ENCODE results near the gene GLYAT.
"Not testable (repeated sequence)": the region's sequence is repeated elsewhere in the genome, so short reads cannot be mapped to it uniquely, and the experiment has no call there.

GLYAT gene

DNA sequence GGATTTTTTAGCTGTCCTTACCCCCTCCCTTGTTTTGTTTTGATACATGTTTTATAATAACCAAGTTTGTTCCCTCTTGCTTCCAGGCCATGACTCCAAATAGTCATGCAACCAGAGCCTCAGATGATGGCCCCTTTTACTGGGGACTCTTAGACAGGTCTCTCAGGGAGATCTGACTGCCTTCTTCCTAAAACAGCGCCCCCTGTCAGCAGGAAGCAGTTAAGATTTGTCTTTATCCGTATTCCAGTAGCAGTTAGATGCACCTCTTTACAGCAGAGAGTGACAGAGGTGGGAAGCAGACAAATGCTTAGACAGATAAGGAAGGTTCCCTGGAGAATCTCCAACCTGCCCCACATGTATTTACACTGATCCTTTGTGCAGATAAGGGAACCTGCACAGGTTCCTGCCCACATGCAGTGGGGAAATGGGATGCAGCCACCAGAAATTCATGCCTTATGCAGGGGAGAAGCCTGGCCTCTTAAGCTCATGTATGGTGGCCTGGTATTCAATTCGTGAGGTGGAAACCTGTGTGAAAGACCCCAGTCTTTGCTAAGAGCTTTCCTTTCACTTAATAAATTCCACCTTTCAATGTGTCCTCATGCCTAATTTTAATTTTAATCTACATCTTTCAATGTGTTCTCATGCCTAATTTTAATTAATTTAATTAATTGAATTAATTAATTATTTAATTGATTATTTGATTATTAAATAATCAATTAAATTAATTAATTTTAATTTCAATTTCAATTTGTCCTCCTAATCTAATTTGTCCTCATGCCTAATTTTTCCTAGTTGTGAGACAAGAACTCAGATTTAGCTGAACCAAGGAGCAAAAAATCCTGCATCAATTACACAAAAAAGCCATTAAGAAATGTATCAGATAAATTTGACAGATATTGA lies 11.5 kb upstream of the GLYAT start:
- no peak for DNase-seq

DNA sequence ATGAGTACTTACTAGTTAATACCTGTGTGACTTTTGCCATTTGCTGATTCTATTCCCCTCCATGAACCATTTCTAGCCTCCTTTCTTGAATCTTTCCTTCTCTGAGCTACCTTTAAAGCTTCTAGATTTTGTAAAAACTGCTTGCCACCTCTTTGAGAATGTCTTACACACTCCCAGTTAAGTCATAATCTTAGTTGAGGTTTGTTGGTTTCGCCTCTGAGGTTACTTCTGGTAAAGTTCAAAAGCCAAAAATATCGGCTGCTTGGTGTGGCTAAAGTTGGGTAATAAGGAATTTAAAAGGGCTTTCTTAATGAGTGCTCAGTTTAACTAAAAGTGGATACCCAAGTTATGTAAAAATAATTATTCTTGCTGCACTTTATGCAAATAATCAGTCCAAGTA lies 10.4 kb upstream of the GLYAT start:
- no peak for DNase-seq

DNA sequence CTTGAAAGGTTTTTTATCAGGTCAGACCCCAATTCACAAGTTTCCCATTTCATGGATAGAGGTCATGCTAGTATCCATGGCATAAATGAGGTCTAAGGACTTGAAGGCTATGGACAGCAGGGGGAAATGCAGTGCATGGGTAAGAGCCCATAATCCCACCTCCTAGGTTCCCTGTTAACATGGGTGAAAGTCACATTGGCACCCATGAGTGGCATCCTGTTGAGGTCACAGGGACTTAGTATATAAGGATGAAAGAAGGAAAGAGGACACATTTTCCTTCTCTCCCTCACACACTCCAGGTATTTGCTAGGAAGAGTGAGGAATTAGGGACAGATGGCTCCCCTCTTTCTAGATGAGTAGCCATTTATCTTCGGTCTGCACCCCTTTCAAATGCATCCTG lies 9.4 kb upstream of the GLYAT start:
- no peak for DNase-seq

DNA sequence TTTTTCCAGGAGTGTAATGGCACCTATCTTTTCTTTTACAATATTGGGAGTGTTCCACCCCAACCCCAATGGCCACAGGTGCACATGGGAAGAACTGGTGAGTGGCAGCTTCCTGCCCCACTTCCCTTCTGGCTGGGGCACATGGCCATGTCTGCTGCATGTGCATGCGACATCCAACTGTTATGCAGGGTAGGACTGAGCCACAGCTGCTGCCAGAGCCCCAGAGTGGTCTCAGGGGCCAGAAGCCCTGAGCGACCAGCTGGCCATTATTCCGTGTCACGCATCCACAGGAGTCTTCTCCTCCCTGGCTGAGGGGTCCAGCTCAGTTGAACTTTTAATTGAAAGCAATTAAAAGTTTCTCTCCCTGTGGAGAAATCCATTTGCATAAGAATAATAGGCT lies 8.7 kb upstream of the GLYAT start:
- DNase-seq = no peak

DNA sequence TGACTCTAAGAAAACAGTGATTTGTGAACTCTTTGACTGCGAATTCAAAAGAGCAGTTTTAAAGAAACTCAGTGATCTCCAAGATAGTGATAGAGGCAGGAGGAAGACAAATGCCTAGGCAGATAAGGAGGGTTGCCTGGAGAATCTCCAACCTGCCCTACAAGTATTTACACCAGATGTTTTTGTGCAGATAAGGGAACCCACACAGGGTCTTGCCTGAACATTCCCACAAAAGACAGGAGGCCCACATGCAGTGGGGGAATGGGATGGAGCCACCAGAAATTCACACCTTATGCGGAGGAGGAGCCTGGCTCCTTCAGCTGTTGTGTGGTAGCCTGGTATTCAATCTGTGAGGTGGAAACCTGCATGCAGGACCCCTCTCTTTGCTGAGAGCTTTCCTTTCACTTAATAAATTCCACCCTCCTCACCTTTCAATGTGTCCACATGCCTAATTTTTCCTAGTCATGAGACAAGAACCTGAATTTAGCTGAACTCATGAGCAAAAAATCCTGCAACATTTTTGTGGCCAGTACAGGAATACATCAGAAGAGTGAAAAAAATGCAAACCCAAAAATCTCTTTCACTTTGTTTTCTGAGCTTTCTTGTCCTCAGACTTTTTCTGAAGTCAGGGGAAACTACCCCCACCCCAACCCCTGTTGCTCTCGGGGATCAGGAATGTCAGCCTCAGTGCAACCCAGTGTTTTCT lies 8.1 kb upstream of the GLYAT start:
- no peak for DNase-seq

DNA sequence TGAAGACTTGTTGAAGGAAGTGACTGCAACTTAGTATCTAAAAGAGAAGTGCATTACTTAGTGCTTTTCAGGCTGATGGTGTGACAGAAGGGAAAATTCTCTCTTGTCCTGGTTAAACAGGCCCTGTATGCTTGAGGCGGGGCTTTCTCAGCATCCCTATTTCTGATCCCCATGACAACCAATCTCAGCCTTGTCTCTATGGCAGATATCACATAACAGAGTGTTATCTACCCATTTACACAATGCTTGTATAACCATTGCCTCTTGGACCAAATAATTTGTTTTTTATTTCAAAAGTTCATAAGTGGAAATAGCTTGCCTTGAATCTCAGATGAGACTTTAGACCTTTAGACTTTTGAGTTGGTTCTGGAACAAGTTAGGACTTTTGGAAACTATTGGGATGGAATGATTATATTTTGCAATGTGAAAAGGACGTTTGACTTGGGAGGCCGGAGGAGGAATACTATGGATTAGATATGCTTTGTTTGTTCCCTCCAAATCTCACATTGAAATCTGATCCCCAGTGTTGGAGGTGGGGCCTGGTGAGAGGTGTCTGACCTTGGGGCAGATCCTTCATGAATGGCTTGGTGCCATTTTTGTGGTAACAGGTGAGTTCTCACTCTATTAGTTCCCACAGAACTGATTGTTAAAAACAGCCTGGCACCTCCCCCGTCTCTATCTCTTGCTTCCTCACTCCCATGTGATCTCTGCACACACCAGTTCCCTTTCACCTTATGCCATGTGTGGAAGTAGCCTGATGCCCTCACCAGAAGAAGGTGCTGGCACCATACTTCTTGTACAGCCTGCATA lies 3.1 kb upstream of the GLYAT start:
- DNase-seq = no peak

DNA sequence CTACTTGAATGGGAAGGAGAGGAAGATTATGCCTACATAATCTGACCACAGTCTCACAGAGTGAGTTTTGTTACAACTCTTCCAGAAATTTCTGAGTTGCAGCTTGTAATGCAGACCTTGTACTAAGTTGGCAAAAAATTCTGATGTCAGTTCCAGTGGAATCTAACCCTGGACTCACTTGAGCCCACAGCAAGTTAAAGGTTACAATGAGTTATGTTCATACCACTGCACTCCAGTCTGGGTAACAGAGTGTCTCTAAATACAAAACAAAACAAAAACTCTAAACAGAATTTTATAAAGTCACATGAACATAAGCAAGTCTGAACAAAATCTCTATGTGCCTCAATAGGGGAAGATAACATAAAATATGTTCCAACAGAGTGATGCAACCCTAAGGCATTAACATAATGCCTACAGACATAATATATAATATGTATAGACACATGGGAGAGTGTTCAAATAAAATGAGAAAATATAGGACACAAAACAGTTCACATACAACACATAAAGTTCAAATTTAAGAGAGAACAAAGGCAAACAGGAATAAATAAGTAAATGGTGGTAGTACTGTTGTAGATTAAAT lies 1.1 kb downstream of the GLYAT start:
- DNase-seq = no peak

DNA sequence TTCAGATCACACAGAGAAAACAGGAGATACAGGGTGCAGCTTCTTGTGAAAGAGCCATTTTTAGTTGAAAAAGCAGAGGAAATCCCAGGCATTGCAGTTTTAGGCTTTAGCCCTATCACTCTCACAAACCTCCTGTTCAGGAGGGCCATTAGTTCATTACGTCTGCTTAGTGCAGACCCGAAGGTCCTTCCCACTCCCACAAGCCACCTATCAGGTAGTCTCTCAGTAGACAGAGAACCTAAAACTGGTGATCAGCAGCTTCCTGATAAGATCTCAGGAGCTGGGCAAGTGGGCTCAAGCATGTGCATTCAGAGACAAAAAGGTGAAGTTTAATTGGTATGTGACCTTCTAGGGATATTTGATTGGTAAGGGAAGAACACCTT lies 4.3 kb downstream of the GLYAT start:
- no peak for DNase-seq

DNA sequence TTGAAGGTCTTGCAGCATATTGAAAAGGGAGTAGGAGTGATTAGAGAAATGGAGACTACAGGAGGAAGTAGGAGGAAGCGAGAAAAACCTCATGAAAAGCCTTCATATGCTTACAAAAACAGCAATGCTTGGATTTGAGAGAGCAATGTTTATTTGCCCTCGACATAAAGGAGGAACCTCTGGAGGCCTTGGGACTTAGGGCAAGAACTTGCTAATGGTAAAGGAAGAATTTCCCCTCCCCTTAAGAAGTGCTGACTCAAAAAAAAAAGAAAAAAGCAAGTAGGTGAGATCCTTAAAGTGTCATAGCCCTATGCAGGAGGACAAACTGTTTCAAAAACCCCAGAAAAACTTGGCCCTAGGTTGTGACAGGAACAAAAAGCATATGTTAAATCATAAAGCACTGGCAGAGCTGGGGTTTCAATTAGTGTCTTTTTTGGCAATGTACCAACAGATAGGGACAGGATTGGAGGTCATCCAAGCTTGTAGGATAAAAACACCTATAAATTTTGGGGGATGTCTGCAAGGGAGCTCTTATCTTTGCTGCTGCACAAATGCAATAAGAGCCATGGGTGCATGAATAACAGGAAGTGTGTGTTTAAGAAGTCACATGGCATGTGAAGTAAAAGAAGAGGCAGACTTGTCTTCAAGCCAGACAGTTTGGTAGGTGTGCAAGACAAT lies 4.9 kb downstream of the GLYAT start:
- no peak for DNase-seq

DNA sequence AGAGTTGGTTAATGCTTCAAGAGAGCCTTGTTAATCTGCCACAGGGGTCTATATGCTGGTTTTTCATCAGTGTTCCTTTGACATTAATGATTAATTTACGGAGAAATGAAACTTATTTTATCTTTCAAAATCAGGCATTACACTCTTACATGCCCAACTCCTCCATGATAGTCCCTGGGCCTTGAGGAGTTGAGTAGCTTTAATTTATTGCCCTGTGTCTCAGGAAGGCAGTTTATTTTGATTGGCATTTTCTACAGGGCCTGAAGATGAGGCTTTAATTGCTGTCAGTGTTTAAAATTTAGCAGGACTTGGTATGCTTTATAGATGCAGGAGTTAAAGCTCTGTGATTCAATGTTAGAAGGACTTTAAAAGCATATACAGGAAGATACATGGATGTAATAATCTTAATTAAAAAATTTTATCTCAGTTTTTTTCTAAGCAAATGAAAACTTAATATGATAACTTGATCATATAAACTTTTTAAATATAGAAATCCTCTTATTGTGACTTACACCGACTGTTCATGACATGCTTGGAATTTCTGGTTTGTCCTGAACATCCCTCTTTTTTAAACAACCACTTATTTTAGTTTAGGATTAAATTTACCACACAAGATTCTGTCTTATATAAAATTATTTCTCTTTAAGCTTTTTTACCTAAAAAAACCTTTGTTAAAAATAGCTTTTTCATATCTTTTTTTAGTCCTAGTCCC lies 12.2 kb downstream of the GLYAT start:
- DNase-seq = no peak

DNA sequence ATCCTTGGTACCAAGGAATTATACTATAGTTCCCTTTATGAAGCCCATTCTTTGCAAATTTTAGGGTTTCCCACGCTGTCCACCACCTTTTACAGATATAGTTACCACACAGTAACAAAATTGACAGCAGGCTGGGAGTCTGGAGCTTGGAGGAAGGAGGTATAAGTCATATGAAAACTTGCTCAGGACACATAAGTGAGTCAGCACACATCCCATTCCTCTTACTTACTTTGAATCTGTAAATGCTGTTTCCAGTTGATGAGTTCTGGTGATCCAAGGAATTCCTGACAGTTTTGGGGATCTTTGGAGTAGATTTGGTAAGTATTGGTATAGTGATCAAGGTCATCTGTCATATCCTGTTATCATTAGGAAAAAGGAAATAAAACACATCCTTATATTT lies 19.2 kb downstream of the GLYAT start:
- no peak for DNase-seq

DNA sequence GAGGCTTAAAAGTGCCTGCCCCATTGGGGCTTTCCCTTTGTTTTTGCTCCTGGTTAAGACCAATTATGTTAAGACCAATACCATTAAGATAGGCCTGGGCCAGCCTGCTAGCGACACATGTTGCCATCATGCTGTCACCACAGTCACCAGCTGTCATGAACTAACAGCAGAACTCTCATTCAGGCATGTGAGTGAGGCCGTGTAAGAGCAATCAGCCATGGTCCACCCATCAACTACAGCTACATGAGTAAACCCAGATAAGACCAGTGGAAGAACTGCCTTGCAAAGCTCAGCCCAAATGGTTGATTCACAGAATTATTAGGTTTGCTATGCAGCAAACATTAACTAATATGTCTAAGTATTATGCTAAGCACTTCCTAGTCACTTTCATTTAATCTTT lies 19.9 kb downstream of the GLYAT start:
- DNase-seq = no peak

DNA sequence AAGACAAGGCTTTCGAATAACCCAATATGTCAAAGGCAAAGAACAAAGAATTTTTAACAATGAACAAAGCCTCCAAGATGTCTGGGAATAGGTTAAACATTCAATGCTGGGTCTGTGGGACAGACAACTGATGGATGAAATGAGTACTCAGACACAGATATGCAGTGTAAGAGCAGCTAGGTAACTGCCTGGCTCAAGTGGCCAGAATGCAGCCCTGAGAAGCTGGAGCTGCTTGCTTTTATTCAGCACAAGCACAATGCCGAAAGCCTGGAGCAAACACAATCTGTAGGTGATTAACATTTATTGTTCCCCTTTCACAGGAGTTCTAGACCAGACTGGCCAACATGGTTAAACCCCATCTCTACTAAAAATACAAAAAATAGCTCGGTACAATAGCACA lies 24.0 kb downstream of the GLYAT start:
- no peak for DNase-seq

DNA sequence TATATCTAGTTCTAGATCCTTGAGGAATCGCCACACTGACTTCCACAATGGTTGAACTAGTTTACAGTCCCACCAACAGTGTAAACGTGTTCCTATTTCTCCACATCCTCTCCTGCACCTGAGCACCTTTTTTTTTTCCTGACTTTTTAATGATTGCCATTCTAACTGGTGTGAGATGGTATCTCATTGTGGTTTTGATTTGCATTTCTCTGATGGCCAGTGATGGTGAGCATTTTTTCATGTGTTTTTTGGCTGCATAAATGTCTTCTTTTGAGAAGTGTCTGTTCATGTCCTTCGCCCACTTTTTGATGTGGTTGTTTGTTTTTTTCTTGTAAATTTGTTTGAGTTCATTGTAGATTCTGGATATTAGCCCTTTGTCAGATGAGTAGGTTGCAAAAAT lies 34.9 kb downstream of the GLYAT start:
- DNase-seq = not testable (repeated sequence)

DNA sequence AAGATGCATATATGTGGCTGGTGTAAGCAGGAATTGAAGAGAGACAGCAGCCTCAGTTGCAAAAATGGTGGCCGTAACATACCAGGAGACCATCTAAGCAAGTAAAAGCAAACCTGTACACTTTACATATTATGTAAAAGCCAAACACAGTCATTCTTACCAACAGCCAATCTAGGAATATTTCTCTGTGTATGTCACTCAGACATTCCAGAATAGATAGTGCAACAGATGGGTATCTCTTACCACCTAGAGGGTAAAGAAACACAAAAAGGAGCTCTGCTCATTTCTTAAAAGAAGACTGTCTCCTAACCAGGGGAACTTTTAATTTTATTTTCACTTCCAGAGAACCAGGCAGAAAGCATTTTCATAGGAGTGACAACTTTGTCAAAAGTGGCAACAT lies 38.7 kb downstream of the GLYAT start:
- DNase-seq = no peak

DNA sequence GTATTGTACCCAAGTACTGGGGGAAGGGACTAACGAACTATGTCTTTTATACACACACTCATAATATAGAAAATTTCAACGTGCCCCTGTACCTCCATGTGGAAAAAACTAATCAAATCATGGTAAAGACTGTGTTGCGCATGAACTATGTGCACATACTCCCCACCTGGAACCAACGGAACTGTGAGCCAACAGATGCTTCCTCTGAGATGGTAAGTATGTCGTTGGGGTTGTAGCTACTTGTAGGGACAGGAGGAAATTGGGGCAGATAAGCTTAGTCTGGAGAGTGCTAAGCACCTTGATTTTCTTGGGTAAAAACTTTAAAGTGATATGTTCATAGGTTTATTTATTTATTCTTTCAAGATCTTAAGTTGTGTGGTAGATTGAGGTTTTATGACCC lies 40.1 kb downstream of the GLYAT start:
- DNase-seq = no peak

DNA sequence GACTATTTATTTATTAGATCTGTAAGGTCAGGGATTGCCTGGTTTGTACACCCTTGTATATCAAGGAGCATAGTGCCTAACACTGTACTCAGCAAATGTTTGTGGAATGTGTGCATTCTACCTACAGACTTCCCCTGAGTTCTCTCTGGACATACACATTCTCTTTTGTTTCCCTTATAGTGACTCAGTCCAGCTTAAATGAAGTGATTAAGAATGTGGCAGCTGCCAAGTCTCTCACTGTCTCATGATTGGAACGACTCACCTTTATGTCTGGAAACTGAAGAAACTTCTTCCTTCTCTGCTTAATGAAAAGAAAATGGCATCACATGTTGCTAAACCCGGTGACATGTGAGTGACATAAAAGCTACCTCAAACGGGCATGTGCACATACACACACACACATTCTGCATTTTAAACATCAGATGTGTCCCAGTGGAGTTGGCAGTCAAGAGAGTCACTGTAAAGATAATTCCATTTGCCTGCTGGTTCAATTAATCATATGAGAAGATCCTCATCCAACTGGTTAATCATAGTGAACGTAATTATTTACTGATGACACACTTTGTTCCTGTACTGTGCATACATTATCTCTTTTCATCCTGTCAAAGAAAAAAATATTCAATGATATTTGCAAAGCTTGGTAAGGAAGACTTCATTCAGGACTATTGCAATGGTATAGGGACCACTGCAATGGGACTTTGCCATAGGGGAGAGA lies 42.8 kb downstream of the GLYAT start:
- no peak for DNase-seq

DNA sequence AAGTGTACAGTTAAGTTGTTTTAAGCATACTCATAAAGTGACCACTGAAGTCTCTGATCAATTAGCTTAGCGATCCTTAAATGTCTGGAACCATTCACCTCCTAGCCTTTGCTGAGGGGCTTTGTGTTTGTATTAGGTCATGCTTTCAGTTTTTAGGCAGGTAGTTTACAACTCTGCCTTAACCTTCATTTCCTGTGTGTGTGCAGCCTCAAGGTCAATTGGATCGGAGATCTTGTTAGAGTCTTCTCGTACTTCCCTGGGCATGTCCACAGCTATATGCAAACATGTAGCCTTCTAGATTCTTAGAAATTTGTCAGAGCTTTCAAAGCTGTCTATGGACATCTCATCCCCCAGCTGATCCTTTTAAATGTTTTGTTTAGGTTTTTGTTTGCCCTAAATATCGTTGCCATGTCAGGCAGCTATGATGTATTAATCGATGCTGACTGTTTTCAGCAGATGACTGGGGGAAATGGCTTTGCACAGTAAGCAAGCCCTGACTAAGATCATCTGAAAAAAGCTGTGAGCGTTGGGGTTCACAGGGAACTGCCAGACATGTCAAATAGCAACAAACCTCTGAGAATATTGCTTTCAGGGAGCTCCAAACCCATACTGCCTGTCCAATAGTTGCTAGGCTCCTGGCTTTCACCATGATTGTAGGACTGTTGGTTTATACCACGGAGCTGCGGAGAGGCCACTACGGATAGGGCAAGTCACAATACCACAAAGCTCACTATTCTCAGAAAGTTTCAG lies 45.6 kb downstream of the GLYAT start:
- DNase-seq = no peak

DNA sequence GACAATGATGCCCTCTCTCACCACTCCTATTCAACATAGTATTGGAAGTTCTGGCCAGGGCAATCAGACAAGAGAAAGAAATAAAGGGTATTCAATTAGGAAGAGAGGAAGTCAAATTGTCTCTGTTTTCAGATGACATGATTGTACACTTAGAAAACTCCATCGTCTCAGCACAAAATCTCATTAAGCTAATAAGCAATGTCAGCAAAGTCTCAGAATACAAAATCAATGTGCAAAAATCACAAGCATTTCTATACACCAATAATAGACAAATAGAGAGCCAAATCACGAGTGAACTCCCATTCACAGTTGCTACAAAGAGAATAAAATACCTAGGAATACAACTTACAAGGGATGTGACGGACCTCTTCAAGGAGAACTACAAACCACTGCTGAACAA lies 49.1 kb downstream of the GLYAT start:
- not testable (repeated sequence) for DNase-seq

DNA sequence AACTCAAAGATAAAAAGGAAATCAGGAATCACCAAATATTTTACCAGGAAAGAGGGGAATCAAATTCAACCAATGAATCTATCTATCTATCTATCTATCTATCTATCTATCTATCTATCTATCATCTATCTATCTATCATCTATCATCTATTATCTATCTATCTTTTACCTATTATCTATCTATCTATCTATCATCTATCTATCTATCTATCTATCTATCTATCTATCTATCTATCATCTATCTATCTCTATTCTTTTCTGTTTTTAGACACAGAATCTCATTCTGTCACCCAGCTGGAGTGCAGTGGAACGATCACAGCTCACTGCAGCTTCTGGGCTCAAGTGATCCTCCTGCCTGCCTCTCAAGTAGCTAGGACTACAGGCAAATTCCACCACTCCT lies 54.2 kb downstream of the GLYAT start:
- not testable (repeated sequence) for DNase-seq
